Suppressor macrophage (primary cell): Measurements from ENCODE around the gene BBOX1.
"Not testable (repeated sequence)": the region's sequence is repeated elsewhere in the genome, so short reads cannot be mapped to it uniquely, and the experiment has no call there.

Experiments used
- DNase-seq, 4 experiments: peaks; one replicate each; pipeline ENCODE4 v3.0.0-alpha.2; 2020 to 2022

BBOX1 gene

DNA sequence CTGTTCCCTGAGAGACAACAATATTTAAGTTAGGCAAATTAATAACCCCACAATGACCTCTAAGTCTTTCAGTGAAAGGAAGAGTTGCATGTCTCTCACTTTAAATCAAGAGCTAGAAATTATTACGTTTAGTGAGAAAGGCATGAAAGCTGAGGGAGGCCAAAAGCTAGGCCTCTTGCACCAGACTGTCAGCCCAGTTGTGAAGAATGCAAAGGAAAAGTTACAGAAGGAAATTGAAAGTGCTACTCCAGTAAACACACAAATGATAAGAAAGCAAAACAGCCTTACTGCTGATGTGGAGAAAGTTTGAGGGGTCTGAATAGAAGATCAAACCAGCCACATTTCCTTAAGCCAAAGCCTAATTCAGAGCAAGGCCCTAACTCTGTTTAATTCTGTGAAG lies 45.0 kb downstream of the BBOX1 start:
- DNase-seq: no peak

DNA sequence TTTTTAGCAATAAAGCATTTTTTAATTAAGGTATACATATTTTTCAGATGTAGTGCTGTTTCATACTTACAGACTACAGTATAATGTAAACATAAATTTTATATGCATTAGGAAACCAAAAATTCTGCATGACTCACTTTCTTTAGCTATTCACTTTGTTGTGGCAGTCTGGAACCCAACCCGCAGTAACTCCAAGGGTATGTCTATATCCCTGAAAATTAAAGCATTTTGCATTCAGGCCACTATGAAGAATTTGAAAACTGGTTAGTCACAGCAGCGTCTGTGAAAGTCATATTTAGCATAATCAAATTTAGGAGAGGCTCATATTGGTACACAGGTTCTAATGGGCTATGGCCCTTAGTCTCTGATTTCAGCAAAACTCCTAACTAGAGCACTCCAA lies 46.8 kb downstream of the BBOX1 start:
- DNase-seq: no peak

GRCh38 chr11:27088353-27088752 lies 47.7 kb downstream of the BBOX1 start:
- DNase-seq: no peak

- DNase-seq: no peak
Measured at GRCh38 chr11:27089746-27090145, 49.1 kb downstream of the BBOX1 start.

- not testable (repeated sequence) for DNase-seq
Measured at GRCh38 chr11:27090357-27090948, 49.8 kb downstream of the BBOX1 start.

DNA sequence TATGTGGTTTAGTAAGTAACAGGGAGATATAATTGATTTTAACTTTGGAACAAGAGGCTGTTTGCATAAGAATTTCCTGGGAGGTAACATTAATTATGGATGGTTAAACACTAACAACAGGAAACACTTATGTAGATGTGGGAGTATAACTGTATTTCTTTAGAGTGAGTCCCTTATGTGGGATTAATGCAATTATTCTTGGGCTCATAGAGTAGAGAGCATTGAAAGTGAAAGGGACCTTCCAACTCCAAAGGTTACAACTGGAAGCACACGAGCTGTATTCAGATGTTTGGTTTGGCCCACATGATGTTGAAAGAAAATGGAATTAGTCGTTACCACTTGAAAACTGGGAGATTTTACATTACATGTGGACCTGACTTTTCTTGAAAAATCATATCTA lies 53.5 kb downstream of the BBOX1 start:
- no peak for DNase-seq

DNA sequence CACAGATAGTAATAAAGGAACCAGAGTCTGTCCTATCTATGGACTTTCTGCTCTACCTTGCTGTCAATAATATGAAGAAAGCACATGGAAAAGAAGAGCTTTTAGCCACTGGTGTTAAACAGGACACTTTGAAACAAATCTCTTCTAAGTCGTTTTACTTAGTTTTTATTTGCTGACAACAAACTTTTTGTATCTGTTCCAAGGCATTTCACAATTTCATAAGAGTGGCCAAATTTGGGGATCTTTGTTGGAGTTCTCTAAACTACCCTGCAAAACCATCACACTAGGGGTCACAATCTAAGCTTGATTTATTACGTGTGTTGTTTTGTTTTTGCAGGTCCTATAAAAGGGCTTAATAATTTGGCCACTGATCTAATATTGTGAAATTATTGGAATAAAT lies 54.4 kb downstream of the BBOX1 start:
- no peak for DNase-seq

GRCh38 chr11:27095887-27096286 lies 55.3 kb downstream of the BBOX1 start:
- no peak for DNase-seq

- no peak for DNase-seq
Measured at GRCh38 chr11:27097551-27097950, 56.9 kb downstream of the BBOX1 start.

DNA sequence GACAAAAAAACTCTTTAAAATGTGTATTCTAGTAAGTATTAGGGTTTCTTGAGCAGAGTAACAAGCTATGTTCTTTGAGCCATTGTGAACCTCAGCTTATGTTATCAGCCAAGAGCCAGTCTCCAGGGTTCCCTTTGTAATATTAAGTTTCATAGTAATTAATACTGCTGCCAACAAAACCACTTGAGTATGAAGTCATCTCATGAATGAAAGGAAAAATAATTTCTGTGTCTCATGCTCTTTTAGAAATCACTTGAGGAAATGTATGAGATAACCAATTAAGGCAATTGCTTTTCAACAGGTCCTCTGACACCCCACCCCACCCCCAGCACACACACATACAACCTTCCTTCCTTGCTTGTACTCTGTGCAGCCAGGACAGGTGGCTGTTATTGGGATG lies 59.9 kb downstream of the BBOX1 start:
- no peak for DNase-seq

GRCh38 chr11:27107548-27107947 lies 66.9 kb downstream of the BBOX1 start:
- no peak for DNase-seq

DNA sequence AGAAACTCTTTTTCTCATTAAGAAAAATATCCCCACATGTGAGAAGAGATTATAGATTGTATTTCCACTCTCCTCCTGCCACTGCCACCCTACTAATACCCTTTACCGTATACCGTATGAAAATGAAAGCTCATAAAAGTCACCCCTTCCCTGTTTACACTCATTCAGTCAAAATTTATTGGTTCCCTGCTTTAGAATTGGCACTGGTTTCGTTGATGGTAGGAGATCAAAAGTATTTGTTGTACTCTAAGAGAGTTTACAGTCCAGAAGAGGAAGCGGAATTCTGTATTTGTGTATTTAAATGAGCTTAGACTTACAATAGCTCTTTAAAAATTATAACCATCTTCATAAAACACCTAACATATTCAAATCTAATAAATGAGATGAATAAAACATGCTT lies 68.2 kb downstream of the BBOX1 start:
- no peak for DNase-seq

GRCh38 chr11:27111896-27112295 lies 71.3 kb downstream of the BBOX1 start:
- DNase-seq: no peak

DNA sequence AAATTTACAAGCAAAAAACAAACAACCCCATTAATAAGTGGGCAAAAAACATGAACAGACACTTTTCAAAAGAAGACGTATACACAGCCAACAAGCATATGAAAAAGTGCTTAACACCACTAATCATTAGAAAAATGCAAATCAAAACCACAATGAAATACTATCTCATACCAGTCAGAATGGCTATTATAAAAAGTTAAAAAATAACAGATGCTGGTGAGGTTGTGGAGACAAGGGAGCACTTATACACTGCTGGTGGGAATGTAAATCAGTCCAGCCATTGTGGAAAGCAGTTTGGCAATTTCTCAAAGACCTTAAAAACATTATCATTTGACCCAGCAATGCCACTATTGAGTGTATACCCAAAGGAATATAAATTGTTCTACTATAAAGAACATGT lies 72.3 kb downstream of the BBOX1 start:
- DNase-seq: no peak

- no peak for DNase-seq
Measured at GRCh38 chr11:27115051-27115650, 74.5 kb downstream of the BBOX1 start.

GRCh38 chr11:27116684-27117083 lies 76.1 kb downstream of the BBOX1 start:
- no peak for DNase-seq

DNA sequence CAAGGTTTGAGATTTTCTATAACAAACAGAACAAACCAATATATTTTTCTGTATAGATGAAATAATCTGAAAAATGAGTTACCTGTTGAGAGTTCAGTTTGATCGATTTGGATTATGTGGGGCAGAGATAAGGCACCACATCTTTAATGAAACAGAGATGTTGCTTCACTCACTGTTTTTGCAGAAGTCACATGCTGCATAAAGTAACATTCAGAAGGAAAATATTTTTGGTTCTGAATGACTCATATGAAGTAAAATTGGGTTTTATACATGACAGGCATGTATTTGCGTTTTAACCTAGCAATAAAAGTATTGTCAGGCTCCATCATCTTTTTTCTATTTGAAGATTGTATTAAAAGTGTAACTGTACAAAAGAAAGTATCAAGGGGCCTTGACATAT lies 77.8 kb downstream of the BBOX1 start:
- no peak for DNase-seq

GRCh38 chr11:27118949-27119348 lies 78.3 kb downstream of the BBOX1 start:
- no peak for DNase-seq

- no peak for DNase-seq
Measured at GRCh38 chr11:27119396-27119795, 78.8 kb downstream of the BBOX1 start.

GRCh38 chr11:27120211-27120610 lies 79.6 kb downstream of the BBOX1 start:
- no peak for DNase-seq

- no peak for DNase-seq
Measured at GRCh38 chr11:27122001-27122400, 81.4 kb downstream of the BBOX1 start.

- no peak for DNase-seq
Measured at GRCh38 chr11:27124514-27125264, 84.1 kb downstream of the BBOX1 start.

GRCh38 chr11:27129686-27130085 lies 89.1 kb downstream of the BBOX1 start:
- no peak for DNase-seq

- DNase-seq: no peak
Measured at GRCh38 chr11:27130806-27131205, 90.2 kb downstream of the BBOX1 start.
